ENCODE data around the gene RPTOR. TPM values are rescaled to one million over a fixed set of nuclear protein-coding genes. Genes with fewer than 3 reads are reported as not detected.

The RPTOR gene
- total RNA-seq, 1 donor from 2014 or later = 66.7 TPM

- H3K9me3 Mint-ChIP-seq = no peaks in the 10 kb centered on the region
- no peaks in the 10 kb centered on the region for H3K27me3 Mint-ChIP-seq (ENCODE audit: insufficient read depth)
- H3K27ac Mint-ChIP-seq = no peak overlapping the region
- H3K36me3 Mint-ChIP-seq (ENCODE audit: low read depth) = peaks cover 10% of the 10 kb centered on the region
- no peak overlapping the region for H3K4me3 Mint-ChIP-seq
- intact Hi-C loops (cut with micrococcal nuclease) = loop anchor here (1.0 kb wide), 1 partner anchor 9 kb away; no protein-coding TSS in a partner anchor
- DNase-seq (ENCODE audit: low spot score) = no peak
- H3K4me1 Mint-ChIP-seq (ENCODE audit: low read depth) = peaks cover 60% of the 10 kb centered on the region
Measured at GRCh38 chr17:80639658-80640057, 95.0 kb downstream of the RPTOR start.

GRCh38 chr17:80640366-80641084 lies 95.9 kb downstream of the RPTOR start:
- H3K27me3 Mint-ChIP-seq (ENCODE audit: insufficient read depth) = no peaks in the 10 kb centered on the region
- no peak overlapping the region for H3K4me3 Mint-ChIP-seq
- peaks cover 61% of the 10 kb centered on the region for H3K4me1 Mint-ChIP-seq (ENCODE audit: low read depth)
- no peak overlapping the region for H3K27ac Mint-ChIP-seq
- H3K9me3 Mint-ChIP-seq = no peaks in the 10 kb centered on the region
- peaks cover 14% of the 10 kb centered on the region for H3K36me3 Mint-ChIP-seq (ENCODE audit: low read depth)
- DNase-seq (ENCODE audit: low spot score) = no peak
- intact Hi-C loops (cut with micrococcal nuclease) = no loop called here

- no peak for DNase-seq (ENCODE audit: low spot score)
- H3K4me3 Mint-ChIP-seq = peak overlapping the region; percentile 61
- H3K4me1 Mint-ChIP-seq (ENCODE audit: low read depth) = peaks cover 69% of the 10 kb centered on the region
- no peaks in the 10 kb centered on the region for H3K9me3 Mint-ChIP-seq
- no peaks in the 10 kb centered on the region for H3K27me3 Mint-ChIP-seq (ENCODE audit: insufficient read depth)
- peaks cover 25% of the 10 kb centered on the region for H3K36me3 Mint-ChIP-seq (ENCODE audit: low read depth)
- intact Hi-C loops (cut with micrococcal nuclease) = no loop called here
- H3K27ac Mint-ChIP-seq = no peak overlapping the region
Measured at GRCh38 chr17:80643326-80644099, 98.9 kb downstream of the RPTOR start.

- Mint-ChIP-seq H3K4me1 (ENCODE audit: low read depth) (peaks cover 77% of the 10 kb centered on the region), H3K9me3 (peaks cover 1% of the 10 kb centered on the region), H3K27me3 (ENCODE audit: insufficient read depth) (no peaks in the 10 kb centered on the region), H3K4me3 (peak overlapping the region; percentile 42), H3K36me3 (ENCODE audit: low read depth) (peaks cover 23% of the 10 kb centered on the region), H3K27ac (peak overlapping the region; percentile 37)
- no peak for DNase-seq (ENCODE audit: low spot score)
- intact Hi-C loops (cut with micrococcal nuclease) = no loop called here
Measured at GRCh38 chr17:80644536-80644935, 99.9 kb downstream of the RPTOR start.

GRCh38 chr17:80645706-80646325 lies 101.2 kb downstream of the RPTOR start:
- H3K9me3 Mint-ChIP-seq = peaks cover 6% of the 10 kb centered on the region
- peaks cover 30% of the 10 kb centered on the region for H3K36me3 Mint-ChIP-seq (ENCODE audit: low read depth)
- peaks cover 81% of the 10 kb centered on the region for H3K4me1 Mint-ChIP-seq (ENCODE audit: low read depth)
- no peak for DNase-seq (ENCODE audit: low spot score)
- H3K27me3 Mint-ChIP-seq (ENCODE audit: insufficient read depth) = no peaks in the 10 kb centered on the region
- intact Hi-C loops (cut with micrococcal nuclease) = loop anchor here (5.0 kb wide), 1 partner anchor 186 kb away; no protein-coding TSS in a partner anchor
- no peak overlapping the region for H3K4me3 Mint-ChIP-seq
- peak overlapping the region; percentile 13 for H3K27ac Mint-ChIP-seq

- no peak overlapping the region for H3K4me3 Mint-ChIP-seq
- intact Hi-C loops (cut with micrococcal nuclease) = loop anchor here (5.0 kb wide), 1 partner anchor 186 kb away; no protein-coding TSS in a partner anchor
- peaks cover 11% of the 10 kb centered on the region for H3K9me3 Mint-ChIP-seq
- H3K27ac Mint-ChIP-seq = no peak overlapping the region
- peaks cover 86% of the 10 kb centered on the region for H3K4me1 Mint-ChIP-seq (ENCODE audit: low read depth)
- peaks cover 33% of the 10 kb centered on the region for H3K36me3 Mint-ChIP-seq (ENCODE audit: low read depth)
- no peaks in the 10 kb centered on the region for H3K27me3 Mint-ChIP-seq (ENCODE audit: insufficient read depth)
- DNase-seq (ENCODE audit: low spot score) = no peak
Measured at GRCh38 chr17:80646328-80646727, 101.7 kb downstream of the RPTOR start.

- no peak for DNase-seq (ENCODE audit: low spot score)
- Mint-ChIP-seq H3K27me3 (ENCODE audit: insufficient read depth) (no peaks in the 10 kb centered on the region), H3K4me3 (peak overlapping the region; percentile 52), H3K27ac (peak overlapping the region; percentile 67), H3K9me3 (peaks cover 11% of the 10 kb centered on the region), H3K4me1 (ENCODE audit: low read depth) (peaks cover 85% of the 10 kb centered on the region), H3K36me3 (ENCODE audit: low read depth) (peaks cover 33% of the 10 kb centered on the region)
- intact Hi-C loops (cut with micrococcal nuclease) = loop anchor here (5.0 kb wide), 1 partner anchor 185 kb away; no protein-coding TSS in a partner anchor
Measured at GRCh38 chr17:80647746-80648145, 103.1 kb downstream of the RPTOR start.

- Mint-ChIP-seq H3K27me3 (ENCODE audit: insufficient read depth) (no peaks in the 10 kb centered on the region), H3K9me3 (peaks cover 11% of the 10 kb centered on the region), H3K4me1 (ENCODE audit: low read depth) (peaks cover 77% of the 10 kb centered on the region), H3K4me3 (peak overlapping the region; percentile 68), H3K27ac (peak overlapping the region; percentile 90), H3K36me3 (ENCODE audit: low read depth) (peaks cover 36% of the 10 kb centered on the region)
- DNase-seq (ENCODE audit: low spot score) = no peak
- intact Hi-C loops (cut with micrococcal nuclease) = loop anchor here (1.0 to 5.0 kb wide), 3 partner anchors 15 to 183 kb away; no protein-coding TSS in a partner anchor
Measured at GRCh38 chr17:80649200-80649644, 104.6 kb downstream of the RPTOR start.

- intact Hi-C loops (cut with micrococcal nuclease) = loop anchor here (1.0 to 5.0 kb wide), 3 partner anchors 14 to 182 kb away; no protein-coding TSS in a partner anchor
- peaks cover 73% of the 10 kb centered on the region for H3K4me1 Mint-ChIP-seq (ENCODE audit: low read depth)
- peaks cover 35% of the 10 kb centered on the region for H3K36me3 Mint-ChIP-seq (ENCODE audit: low read depth)
- peak overlapping the region; percentile 68 for H3K4me3 Mint-ChIP-seq
- H3K27ac Mint-ChIP-seq = peak overlapping the region; percentile 90
- peak; percentile 56 for DNase-seq (ENCODE audit: low spot score)
- no peaks in the 10 kb centered on the region for H3K27me3 Mint-ChIP-seq (ENCODE audit: insufficient read depth)
- peaks cover 11% of the 10 kb centered on the region for H3K9me3 Mint-ChIP-seq
Measured at GRCh38 chr17:80649672-80650330, 105.2 kb downstream of the RPTOR start.

GRCh38 chr17:80650331-80650672 lies 105.7 kb downstream of the RPTOR start:
- Mint-ChIP-seq H3K27ac (peak overlapping the region; percentile 90), H3K27me3 (ENCODE audit: insufficient read depth) (no peaks in the 10 kb centered on the region), H3K4me3 (peak overlapping the region; percentile 68), H3K4me1 (ENCODE audit: low read depth) (peaks cover 68% of the 10 kb centered on the region), H3K36me3 (ENCODE audit: low read depth) (peaks cover 33% of the 10 kb centered on the region), H3K9me3 (peaks cover 11% of the 10 kb centered on the region)
- intact Hi-C loops (cut with micrococcal nuclease) = no loop called here
- DNase-seq (ENCODE audit: low spot score) = no peak

GRCh38 chr17:80650751-80651518 lies 106.3 kb downstream of the RPTOR start:
- intact Hi-C loops (cut with micrococcal nuclease) = no loop called here
- H3K9me3 Mint-ChIP-seq = peaks cover 11% of the 10 kb centered on the region
- no peak for DNase-seq (ENCODE audit: low spot score)
- no peaks in the 10 kb centered on the region for H3K27me3 Mint-ChIP-seq (ENCODE audit: insufficient read depth)
- H3K4me1 Mint-ChIP-seq (ENCODE audit: low read depth) = peaks cover 62% of the 10 kb centered on the region
- H3K4me3 Mint-ChIP-seq = no peak overlapping the region
- H3K27ac Mint-ChIP-seq = peak overlapping the region; percentile 9
- peaks cover 32% of the 10 kb centered on the region for H3K36me3 Mint-ChIP-seq (ENCODE audit: low read depth)

Data from activated T-helper 1 cell treated with anti-CD3 and anti-CD28 coated beads, Interleukin-12 subunit alpha, Interleukin-12 subunit beta, Interleukin-2, Interleukin-4 antibody, amounts not matched to agents 30 ng/mL and 10 ng/mL and 1 ng/mL, durations not matched to agents 14 hours and 24 hours and 36 hours (primary cell).